HG03175 (cell line): Measurements from ENCODE around the gene ATP13A1.
"Not testable (repeated sequence)": the region's sequence is repeated elsewhere in the genome, so short reads cannot be mapped to it uniquely, and the experiment has no call there.

Experiments
- ATAC-seq: cut with Tn5 transposase; IDR thresholded peaks from one replicate; pipeline ENCODE4 v1.9.1; 2021; ENCODE audit warnings: mild to moderate bottlenecking, moderate library complexity; ENCODE audit not compliant: unreplicated experiment

The ATP13A1 gene

DNA sequence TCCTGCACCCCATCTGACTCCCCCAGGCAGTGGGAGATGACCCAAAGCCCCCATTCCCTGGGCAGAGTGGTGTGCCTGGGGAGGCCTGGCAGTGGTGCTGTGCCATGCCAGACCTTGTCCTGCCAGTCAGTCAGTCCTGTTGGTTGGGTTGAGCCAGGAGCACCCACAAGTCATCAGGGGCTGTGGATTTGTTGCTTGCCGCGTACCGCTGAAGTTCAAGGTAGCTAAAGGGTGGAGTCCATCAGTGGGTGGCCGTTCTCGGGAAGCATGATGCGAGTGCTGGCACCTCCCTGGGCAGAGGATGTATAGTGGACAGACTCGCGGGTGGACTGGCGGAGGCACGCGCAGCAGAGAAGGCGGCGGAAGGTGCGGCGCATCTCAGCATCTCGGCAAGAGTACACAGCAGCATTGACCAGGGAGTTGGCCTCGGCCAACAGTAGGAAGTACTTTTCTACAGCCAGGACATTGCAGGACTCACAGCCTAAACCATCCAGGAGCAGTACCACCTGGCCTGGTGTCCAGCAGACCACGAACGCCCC lies 39.4 kb downstream of the ATP13A1 start:
- ATAC-seq: no peak

DNA sequence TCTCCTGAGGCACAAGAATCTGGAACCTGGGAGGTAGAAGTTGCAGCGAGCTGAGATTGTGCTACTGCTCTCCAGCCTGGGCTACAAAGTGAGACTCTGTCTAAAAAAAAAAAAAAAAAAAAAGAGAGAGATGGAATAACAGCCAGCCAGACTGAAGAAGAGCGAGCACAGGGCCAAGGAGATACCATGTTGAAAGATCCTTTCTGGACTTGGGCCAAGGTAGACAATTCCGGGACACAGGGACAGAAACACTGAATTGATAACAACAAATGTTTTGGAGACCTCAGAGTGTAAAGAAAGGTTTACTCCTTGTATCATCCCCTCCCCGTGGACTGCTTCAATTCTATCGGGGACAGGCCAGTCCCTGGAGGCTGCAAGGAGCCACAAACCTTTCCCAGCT lies 40.1 kb downstream of the ATP13A1 start:
- ATAC-seq: no peak

DNA sequence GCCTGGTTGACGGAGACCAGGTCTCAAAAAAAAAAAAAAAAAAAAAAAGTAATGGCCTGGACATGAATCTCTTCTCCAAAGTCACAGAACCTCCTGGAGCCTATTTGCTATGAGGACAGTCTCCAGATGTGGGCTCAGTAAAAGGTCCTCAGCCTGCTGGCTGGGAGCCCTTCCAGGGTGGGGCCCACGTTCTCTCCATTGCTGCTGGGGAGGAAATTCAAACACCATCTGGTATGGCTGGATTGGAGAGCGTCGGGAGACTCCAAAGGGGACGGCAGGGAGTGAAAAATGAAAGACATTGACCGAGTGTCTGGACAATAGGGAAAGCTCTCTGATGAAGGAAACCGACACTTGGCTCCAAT lies 43.6 kb downstream of the ATP13A1 start:
- no peak for ATAC-seq

DNA sequence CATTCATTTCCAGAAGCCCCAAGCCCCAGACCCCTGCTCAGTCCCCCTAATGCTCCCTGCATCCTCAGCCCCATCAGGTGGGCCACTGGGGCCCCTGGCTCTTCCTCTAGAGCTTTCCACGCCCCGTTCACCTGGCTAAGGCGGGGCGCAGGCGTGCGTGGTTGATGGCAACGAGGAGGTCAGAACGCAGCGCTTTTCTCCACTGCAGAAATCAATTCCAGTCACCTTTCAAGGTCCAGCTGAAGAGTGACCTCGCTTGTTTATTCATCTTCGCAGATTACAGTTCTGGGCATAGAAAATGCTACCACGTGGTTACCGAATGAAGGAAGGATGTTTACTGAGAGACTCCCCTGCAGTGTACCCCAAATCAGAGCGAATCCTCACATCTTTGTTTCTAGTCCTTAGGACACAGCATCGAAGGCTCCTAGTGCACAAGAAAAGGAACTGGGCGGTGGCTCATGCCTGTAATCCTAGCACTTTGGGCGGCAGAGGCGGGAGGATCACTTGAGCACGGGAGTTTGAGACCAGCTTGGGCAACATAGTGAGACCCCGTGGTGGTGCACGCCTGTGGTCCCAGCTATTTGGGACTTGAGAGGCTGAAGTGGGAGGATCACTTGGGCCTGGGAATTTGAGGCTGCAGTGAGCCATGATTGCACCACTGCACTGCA lies 44.2 kb downstream of the ATP13A1 start:
- ATAC-seq: no peak

DNA sequence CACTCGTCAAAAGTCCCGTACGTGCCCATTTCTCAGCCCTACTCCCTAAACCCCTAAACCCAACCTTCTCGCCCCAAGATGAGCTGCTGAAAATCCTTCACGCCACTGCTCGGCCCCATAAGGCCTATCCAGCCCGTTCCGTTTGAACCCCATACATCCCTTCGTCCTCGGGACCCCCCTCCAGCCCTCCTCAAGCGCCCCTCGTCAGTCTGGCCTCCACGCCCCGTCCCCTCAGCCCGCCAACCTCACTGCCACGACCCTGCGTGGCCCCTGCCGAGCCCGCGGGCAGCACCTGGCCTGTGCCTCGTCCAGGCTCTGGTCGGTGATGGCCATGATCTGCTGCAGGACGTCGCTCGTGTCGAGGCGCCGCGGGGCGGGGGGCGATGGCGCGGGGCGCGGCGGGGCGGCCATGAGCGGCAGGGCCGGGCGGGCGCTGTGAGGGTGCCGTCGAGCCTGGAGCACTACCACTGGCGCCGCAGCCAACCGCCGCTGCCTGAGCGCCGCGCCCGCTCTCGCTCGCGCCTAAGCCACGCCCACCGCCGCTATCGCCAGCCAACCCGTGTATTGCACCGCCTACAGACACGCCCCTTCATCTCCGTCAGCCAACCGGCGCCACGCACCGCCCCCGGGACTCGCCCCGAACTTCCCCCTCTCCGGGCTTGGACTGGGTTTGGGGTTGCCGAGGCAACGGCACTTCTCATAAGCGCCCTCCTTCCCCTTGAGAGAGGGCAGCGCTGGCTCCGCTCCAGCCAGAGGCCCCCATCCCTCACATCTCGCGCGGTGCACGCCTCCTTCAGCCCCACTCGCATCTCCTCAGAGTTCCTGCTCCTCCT lies 45.0 kb downstream of the ATP13A1 start, which contains the start of gene PBX4:
Gene PBX4 (minus strand): TSS at position 469 of the 833 bp plus-strand sequence. CDS start 58 bp downstream, at position 411.
- ATAC-seq: peak; percentile 87

DNA sequence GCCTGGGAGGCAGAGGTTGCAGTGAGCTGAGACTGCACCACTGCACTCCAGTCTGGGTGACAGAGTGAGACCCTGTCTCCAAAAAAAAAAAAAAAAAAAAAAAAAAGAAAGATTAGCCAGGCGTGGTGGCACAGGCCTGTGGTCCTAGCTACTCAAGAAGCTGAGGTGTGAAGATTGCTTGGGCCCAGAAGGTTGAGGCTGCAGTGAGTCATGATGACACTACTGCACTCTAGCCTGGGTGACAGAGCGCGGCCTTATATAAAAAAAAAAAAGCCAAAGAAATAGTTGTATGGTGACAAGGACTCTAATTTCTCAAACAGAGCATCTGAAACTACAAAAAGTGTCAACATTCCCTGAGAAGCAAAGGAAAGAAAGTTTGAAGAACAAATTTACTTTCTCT lies 48.4 kb downstream of the ATP13A1 start:
- ATAC-seq: peak; percentile 33

DNA sequence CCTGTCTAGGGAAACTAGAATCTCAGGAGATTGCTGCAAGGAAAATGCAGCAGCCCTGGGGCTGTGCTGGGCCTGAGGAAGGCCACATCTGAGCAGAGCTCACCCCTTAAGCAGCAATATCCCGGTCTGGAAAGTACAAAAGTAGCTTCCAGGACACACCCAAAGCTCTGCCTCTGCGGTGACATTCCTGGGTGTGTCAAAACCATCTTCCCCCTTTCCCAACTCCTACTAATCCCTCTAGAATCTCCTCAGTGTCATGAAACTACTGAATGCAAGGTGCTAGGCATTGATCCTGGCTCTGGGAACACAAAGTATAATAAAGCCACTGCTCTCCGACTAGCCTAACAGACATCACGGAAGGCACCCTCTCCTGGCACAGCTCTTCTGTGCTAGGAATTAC lies 50.0 kb downstream of the ATP13A1 start:
- ATAC-seq: no peak

DNA sequence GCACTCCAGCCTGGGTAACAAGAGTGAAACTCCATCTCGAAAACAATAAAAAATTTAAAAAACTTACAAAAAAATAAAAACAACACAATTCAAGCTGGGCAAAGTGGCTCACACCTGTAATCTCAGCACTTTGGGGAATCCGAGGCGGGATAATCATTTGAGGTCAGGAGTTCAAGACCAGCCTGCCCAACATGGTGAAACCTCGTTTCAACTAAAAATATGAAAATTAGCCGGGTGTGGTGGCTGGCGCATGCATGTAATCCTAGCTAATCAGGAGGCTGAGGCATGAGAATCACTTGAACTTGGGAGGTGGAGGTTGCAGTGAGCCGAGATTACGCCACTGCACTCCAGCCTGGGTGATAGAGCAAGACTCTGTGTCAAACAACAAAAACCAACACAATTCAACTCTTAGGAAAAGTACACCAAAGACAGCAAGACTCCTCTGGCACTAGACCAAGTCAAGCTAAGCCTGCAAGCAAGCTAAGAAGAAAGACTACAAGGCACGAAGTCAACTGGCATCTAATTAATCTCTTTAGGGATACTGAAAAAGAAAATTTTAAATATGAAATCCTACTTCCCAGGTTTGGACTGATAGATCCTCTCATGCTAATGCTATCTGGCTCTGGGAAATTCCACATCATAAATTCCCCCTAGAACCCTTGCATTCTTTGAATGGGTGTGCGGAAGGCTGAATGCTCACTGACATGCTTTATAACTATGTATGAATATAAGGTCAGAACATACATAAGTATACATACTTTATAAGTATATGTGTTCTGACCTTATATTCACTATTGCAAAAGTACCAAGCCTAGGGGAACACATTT lies 52.9 kb downstream of the ATP13A1 start:
- no peak for ATAC-seq

DNA sequence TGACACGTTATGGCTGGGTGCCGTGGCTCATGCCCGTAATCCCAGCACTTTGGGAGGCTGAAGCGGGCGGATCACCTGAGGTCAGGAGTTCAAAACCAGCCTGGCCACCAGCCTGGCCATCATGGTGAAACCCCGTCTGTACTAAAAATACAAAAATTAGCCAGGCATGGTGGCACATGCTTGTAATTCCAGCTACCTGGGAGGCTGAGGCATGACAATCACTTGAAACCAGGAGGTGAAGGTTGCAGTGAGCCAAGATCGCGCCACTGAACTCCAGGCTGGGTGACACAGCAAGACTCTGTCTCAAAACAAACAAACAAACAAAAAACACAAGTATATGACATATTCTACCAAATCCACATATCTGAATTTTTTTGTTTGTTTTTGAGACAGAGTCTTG lies 56.8 kb downstream of the ATP13A1 start:
- ATAC-seq: not testable (repeated sequence)

DNA sequence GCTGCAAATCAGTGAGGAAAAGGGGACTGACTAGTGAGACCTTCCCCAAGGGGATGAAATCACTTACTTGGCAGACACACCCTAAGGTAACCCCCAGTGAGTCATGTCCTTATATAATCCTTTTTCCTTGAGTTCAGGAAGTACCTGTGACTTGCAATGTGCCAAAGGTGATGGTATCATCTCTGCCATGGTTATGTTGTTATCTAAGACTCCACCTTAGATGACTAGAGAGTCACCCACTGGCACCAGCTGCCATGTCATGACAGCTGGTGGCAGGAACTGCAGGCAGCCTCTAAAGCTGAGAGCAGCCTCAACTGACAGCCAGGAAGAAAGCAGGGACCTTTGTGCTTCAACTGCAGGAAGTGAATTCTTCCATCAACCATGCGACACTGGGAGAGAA lies 57.5 kb downstream of the ATP13A1 start:
- no peak for ATAC-seq

DNA sequence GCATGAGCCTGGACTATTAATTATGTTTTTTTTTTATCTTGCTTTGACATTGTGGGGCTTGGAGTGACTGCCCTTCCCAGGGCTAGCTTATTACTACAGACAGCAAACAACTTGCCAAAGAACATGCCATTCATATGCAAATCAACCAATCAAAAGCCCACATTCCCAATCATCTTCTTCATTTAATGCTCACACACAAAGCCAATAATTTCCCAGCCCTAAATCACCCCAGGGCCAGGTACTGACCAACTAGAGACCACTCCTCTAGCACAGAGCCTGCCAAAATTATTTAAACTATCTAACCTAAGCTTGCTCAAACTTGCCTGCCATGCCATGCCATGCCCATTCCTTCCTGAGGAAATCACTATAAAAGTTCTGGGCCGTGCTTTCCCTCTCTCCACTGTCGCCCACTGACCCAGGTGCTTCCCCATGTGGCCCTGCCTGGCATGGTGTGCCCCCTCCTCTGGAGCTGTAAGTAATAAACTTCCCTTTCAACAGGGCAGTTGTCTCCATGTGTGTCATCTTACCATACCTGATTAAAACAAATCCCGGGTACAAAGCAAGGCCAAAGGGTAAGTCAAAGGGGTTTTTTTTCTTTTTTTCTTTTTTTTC lies 60.7 kb downstream of the ATP13A1 start:
- ATAC-seq: no peak

DNA sequence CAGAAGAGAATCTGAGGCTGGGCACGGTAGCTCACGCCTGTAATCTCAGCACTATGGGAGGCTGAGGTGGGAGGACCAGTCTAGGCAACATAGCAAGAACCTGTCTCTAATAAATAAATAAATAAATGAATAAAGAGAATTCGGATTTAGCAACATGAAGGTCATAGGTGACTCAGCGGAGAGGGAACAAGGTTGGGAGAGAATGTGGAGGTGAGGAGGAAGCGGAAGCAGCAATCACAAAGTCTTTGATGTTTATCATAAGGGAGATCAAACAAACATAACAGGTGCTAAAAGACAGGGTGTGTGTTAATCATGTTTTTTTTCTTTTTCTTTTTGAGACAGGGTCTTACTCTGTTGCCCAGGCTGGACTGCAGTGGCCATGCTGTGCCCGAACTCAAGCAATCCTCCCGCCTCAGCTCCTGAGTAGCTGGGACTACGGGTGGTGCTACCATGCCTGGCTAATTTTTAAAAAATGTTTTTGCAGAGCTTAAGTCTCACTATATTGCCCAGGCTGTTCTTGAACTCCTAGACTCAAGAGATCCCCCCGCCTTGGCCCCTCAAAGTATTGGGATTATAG lies 61.3 kb downstream of the ATP13A1 start:
- no peak for ATAC-seq

DNA sequence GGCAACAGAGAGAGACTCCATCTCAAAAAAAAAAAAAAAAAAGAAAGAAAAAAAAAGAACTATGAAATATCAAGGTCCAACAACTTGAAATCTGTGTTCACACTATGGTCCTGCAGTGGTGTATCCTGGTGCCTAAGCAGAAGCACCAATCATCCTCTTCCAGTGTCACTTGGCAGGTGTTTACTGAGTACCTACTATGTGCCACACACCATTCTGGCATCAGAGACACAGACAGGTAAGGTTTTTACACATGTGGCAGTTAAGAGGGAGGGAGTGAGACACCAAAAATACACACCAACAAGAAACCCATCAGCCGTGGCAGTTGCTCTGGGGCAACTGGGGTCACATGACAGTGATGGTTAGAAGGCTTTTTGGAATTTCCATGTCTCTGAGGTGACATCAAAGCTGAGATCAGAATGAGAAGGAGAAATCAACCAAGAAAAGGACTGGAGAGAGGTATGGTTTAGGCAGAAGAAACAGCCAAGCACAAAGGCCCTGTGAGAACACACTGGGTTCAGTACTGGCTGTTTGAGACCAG lies 62.6 kb downstream of the ATP13A1 start:
- no peak for ATAC-seq

DNA sequence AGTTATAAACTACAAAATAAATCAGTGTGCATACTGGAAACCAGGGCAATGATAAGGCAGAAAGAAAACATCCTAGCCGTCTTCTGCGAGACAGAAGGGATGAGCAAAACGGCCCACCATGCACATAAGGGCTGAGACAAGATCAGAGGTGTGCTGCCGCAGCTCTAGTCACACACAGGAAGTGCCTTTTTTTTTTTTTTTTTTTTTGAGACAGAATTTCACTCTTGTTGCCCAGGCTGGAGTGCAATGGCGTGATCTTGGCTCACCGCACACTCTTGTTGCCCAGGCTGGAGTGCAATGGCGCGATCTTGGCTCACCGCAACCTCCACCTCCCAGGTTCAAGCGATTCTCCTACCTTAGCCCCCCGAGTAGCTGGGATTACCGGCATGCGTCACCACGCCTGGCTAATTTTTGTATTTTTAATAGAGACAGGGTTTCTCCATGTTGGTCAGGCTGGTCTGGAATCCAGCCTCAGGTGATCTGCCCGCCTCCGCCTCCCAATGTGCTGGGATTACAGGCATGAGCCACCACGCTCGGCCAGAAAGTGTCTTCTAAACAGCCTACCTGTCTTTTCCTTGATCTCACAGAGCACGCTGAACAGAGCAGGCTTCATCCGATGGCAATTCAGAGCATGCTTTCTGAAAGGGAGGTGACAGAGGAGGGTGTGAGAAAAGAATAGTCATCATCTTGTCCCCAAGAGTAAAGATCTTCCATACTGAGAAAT lies 64.6 kb downstream of the ATP13A1 start:
- ATAC-seq: peak; percentile 43

DNA sequence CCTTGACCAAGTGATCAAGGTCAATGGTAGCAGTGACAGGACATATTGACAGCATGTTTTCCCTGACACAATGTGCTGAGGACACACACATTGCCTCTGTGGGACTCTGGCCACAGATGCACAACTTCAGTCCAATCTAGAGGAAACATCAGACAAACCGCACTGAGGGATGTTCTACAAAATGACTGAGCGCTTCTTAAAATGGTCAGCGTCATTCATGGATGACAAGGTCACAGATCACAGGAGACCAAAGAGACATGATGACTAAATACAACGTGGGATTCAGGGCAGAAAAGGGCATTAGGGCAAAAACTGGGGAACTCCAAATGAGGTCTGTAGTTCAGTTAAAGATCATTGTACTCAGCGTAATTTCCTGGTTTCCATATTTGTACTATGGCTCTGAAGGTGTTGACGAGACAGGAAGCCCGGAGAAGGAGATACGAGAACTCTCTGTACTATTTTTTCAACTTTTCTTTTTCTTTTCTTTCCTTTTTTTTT lies 65.6 kb downstream of the ATP13A1 start:
- ATAC-seq: peak; percentile 59
